Measurements from ENCODE around the gene TRAPPC2L.

DNA sequence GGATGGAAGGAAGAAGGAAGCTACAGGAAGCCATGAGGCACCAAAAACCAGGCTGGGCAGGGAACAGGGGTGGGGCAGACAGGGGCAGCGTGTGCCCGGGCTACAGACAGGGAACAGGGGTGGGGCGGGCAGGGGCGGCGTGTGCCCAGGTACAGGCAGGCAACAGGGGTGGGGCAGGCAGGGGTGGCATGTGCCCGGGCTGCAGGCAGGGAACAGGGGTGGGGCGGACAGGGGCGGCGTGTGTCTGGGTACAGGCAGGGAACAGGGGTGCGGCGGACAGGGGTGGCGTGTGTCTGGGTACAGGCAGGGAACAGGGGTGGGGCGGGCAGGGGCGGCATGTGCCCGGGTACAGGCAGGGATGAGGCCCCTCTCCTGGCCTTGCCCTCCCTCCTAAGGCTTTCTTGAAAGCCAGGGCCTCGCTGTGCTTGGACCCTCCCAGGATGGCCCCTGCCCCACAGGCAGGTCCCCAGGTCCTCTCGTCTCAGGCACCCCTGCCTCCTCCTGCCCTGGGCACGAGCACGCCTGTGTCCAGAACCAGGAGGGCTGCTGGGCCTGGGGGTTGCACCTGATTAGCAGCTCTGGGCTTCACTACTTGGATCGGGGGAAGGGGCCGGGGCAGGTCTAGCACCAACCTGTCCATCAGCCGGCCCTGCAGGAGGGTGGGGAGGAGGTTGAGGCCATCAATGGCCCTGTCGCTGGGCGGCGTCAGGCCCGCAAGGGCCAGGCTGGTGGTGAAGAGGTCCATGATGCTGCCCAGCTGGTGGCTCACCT is 30.7 kb upstream of the TRAPPC2L start:
- TF ChIP-seq, protein P1, sequence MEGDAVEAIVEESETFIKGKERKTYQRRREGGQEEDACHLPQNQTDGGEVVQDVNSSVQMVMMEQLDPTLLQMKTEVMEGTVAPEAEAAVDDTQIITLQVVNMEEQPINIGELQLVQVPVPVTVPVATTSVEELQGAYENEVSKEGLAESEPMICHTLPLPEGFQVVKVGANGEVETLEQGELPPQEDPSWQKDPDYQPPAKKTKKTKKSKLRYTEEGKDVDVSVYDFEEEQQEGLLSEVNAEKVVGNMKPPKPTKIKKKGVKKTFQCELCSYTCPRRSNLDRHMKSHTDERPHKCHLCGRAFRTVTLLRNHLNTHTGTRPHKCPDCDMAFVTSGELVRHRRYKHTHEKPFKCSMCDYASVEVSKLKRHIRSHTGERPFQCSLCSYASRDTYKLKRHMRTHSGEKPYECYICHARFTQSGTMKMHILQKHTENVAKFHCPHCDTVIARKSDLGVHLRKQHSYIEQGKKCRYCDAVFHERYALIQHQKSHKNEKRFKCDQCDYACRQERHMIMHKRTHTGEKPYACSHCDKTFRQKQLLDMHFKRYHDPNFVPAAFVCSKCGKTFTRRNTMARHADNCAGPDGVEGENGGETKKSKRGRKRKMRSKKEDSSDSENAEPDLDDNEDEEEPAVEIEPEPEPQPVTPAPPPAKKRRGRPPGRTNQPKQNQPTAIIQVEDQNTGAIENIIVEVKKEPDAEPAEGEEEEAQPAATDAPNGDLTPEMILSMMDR (IDR thresholded peaks at IDR 0.05) = no peak
- TF ChIP-seq POLR2A (IDR thresholded peaks at IDR 0.05) = no peak

All from heart left ventricle (tissue), 13 donors.